GM13977 (cell line): Measurements from ENCODE around the gene ANKRD23.
A peak's percentile ranks its signal among the peaks of the same experiment; 100 is the strongest.
"Not testable (repeated sequence)": the region's sequence is repeated elsewhere in the genome, so short reads cannot be mapped to it uniquely, and the experiment has no call there.

Source experiments
- DNase-seq: peaks from one replicate; pipeline ENCODE4 v3.0.0; 2012; ENCODE audit warnings: low spot score
- in situ Hi-C: fragments of 300-500 bp; cut with MboI; formaldehyde crosslinking; loops from one replicate; pipeline ENCODE4 v1.12.0; 2022; ENCODE audit warnings: low sequenced_read_pairs, low pct_unique_long_range_greater_than_20kb, mixed read lengths, inconsistent platforms; ENCODE audit not compliant: unreplicated experiment
- TF ChIP-seq, protein P1 (sequence below): IDR thresholded peaks from 2 replicates; pipeline ENCODE4 v1.5.1; 2012; ENCODE audit warnings: mild to moderate bottlenecking, control low read depth; ENCODE audit not compliant: insufficient read depth; ENCODE audit errors: extremely low read depth, missing control alignments

ANKRD23 gene

DNA sequence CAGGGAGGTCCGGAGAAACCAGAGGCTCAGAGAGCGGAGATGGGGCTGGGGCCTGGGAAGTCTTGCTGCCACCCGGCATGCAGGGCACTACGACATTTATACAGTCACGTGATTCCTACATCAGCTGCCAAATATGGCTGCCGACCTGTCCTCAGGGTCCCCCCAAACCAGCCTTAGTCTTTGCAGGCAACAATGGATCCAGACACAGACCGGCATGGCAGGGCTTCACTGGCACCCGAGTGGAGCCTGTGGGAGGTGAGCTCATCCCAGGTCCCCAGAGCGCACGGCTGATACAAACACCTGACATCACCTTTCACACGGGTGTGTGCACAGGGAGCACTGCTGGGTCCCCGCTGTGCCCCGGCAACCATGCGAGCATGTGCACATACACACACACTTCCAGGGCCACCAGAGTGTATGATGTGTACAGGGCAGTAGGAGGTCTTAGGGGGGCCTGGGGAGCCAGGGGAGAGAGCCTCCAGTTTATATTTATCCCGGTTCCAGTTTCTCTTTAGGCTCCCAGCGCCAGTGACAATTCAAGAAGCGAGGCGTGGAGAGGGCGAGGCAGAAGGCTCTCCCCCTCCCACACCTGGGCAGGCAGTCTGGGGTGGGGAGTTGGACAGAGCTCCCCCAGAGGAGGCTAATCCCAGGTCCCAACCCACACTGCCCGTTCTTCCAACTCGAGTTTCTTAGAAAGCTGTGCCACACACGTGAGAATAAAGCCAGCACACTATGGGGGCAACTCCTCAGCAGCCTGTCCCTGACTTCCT, 23.4 kb upstream of the ANKRD23 start:
- in situ Hi-C loops, result no loop called here
- TF ChIP-seq, protein P1, sequence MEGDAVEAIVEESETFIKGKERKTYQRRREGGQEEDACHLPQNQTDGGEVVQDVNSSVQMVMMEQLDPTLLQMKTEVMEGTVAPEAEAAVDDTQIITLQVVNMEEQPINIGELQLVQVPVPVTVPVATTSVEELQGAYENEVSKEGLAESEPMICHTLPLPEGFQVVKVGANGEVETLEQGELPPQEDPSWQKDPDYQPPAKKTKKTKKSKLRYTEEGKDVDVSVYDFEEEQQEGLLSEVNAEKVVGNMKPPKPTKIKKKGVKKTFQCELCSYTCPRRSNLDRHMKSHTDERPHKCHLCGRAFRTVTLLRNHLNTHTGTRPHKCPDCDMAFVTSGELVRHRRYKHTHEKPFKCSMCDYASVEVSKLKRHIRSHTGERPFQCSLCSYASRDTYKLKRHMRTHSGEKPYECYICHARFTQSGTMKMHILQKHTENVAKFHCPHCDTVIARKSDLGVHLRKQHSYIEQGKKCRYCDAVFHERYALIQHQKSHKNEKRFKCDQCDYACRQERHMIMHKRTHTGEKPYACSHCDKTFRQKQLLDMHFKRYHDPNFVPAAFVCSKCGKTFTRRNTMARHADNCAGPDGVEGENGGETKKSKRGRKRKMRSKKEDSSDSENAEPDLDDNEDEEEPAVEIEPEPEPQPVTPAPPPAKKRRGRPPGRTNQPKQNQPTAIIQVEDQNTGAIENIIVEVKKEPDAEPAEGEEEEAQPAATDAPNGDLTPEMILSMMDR, result no peak
- peak; percentile 28 for DNase-seq

DNA sequence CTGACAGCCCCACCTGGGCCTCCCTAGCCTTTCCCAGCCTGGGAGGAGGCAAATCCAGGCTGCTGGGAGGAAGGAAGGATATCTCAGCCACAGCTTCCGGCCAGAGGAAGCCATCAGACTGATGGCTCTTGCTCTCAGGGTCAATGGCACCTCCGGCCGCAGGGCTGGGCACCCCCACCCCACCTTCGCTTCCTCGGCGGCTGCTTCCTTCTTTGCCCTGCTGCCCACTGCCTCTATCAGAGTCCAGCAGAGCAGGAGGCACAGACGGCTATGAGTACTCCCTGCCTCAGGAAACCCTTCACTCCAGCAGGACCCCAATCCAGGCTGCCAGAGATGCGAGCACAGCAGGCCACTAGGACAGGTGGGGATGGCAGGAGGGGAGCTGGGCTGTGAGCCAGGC, 22.8 kb upstream of the ANKRD23 start:
- in situ Hi-C loops, result no loop called here
- TF ChIP-seq, protein P1, result no peak
- no peak for DNase-seq

DNA sequence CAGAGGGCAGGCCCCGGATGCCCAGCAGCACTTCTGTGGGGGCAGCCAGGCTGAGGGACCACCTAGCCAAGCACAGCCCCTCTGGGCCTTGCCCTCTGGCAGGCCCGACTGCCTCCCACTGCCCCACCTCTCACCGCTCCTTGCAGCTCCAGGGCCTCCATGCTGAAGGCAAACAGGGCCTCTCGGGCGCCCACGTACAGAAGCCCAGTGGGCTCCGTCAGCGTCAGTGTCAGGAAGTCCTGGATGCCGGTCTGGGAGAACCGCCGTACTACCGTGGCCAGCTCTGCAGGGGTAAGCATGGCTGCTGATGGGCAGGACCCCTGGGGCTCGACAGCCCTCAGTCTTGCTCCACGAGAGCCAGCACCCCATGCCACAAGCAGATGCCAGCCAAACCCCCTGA, 22.3 kb upstream of the ANKRD23 start:
- no peak for DNase-seq
- TF ChIP-seq, protein P1, result no peak
- in situ Hi-C loops, result no loop called here

DNA sequence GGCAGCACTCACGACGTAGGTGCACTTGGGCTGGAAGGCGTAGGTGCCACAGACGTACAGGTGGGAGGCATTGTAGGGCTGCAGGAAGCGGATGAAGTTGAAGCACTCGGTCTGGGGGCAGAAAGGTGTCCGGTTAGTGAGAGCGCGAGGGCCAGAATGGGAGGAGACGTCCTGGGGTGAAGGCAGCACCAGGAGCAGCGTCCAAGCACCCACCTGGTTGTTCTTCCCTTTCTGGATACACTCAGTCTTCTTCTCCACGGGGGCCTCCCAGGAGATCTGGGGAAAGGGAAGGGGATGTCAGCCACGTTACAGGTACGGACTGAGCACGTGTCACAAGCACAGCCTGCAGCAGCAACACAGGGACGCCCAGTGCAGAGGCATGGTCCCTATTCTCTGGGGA, 21.8 kb upstream of the ANKRD23 start:
- in situ Hi-C loops, result no loop called here
- TF ChIP-seq, protein P1, result no peak

DNA sequence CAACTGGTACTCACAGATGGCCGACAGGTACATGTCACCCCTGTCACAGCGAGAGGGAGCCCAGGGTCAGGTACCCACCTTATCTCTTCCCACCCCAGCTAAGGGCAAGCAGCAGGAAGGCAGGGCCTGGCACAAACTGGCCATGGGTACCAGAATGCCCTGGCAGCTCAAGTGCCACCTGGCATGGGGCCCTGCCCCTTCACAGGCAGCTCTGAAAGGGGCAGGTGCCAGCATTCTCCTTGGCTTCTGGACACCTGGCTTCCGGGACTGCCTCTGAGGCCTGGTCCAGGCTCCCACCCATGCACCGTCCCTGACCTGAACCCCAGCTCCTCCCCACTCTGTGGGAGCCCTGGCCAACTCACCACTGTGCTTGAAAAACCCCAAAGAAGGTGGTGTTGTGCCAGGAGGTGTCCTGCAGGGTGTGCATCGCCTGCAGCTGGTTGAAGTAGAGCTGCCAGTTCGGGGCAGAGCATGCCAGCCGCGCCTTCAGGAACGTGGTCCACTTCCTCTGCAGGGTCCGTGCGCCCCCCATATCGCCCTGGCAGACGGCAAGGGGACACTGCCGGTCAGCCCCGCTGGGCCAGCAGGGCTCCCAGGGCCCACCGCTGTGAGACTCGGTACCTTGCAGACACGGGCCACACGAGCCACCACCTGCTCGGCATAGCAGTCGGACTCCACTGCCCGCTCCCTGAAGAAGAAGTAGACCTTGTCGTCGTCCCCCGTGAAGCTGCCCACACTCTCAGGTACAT, 20.7 kb upstream of the ANKRD23 start:
- TF ChIP-seq, protein P1, result no peak
- DNase-seq, result no peak
- in situ Hi-C loops, result no loop called here

More for the DNA sequence above, 21.8 kb upstream of the ANKRD23 start:
- no peak for DNase-seq

DNA sequence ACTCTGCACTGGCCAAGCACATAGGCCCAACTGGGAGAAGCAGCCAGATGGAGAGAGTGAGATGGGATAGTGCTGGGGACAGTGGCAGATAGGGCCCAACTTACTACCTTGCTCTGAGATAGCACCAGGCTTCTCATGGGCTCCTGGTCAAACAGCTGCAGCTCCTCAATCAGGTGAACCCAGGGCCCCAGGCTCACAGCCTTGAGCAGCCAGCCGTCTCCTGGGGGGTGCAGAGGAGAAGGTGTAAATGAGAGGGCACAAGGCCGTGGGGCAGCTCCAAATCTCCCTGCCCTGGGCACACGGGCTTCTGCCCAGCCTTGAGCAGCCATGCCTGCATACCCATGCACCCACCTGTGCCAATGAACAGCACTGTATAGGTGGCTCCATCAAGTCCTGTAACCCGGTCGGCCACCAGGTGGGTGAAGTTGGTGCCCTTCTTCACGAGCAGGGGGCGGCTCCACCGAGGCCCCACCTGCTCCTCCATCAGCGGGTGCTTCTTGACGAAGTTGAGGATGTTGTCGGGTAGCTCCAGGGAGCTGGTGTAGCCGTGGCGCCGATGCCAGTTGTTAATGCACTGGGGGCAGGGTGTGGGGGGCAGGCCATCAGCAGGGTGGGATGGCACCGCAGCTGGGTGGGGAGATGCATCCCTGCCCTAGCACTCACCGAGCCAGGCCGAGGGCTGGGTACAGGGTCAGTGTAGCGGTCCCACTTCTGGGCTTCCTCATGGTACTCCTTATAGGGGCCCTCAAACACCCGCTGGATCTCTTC, 19.9 kb upstream of the ANKRD23 start:
- TF ChIP-seq, protein P1, result no peak
- no peak for DNase-seq
- in situ Hi-C loops, result no loop called here

DNA sequence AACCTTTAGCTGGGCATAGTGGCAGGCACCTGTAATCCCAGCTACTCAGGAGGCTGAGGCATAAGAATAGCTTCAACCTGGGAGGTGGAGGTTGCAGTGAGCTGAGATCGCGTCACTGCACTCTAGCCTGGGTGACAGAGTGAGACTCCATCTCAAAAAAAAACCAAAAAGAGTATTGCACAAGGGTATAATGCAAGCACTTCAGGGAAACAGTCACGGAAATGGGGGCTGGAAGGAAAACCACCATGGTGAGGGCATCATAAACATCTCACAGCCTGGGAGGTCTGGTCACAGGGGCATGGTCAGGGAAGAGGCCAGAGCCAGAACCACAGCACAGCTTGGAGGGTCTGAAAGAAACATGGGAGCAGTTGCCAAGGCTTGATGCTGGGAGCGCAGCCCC, 19.2 kb upstream of the ANKRD23 start:
- in situ Hi-C loops, DNase-seq: not testable (repeated sequence)
